GM12878 (cell line): Measurements from ENCODE around the gene DFFA. TPM values are rescaled to one million over a fixed set of nuclear protein-coding genes. Genes with fewer than 3 reads are reported as not detected.

Experiments
- ATAC-seq: fragments of 200-7000 bp; cut with Tn5 transposase; 3 replicates; pipeline ENCODE4 v1.9.1; 2020; ENCODE audit warnings: mild to moderate bottlenecking, moderate library complexity
- BruUV-seq: library from RNA; stranded (reverse); fragments of 400-500 nt; replicated peaks from 2 replicates; lab custom pipeline; 2021; lab: Mats Ljungman, UMichigan
- CTCF ChIA-PET: fragments of 300-600 bp; sonication (Branson Sonifier 250); formaldehyde crosslinking; extraction: SDS; loops from one replicate; lab custom pipeline; 2021; ENCODE audit warnings: inconsistent platforms; lab: Yijun Ruan, JAX
- POLR2A ChIA-PET: fragments of 350-600 bp; formaldehyde crosslinking; extraction: SDS; loops from one replicate; lab custom pipeline; 2021; ENCODE audit warnings: inconsistent platforms; lab: Charles Lee
- RAD21 ChIA-PET: fragments of 300-600 bp; sonication (Branson Sonifier 250); formaldehyde crosslinking; loops from one replicate; lab custom pipeline; 2023; ENCODE audit warnings: antibody characterized with exemption; ENCODE audit not compliant: unreplicated experiment; lab: Charles Lee
- SMC1A ChIA-PET: fragments of 300-600 bp; sonication (Branson Sonifier 250); formaldehyde crosslinking; loops from one replicate; lab custom pipeline; 2023; ENCODE audit not compliant: unreplicated experiment, uncharacterized antibody; lab: Charles Lee
- DNase-seq: peaks from one replicate; pipeline ENCODE4 v3.0.0-alpha.2; 2011; ENCODE audit warnings: low read depth, low spot score
- FAIRE-seq: peaks from 3 replicates; lab custom pipeline; 2011; peaks lifted over from hg19 to GRCh38; lab: Jason Lieb, UNC
- H2AFZ ChIP-seq: 2 replicates; pipeline ENCODE4 v1.6.0; 2011; ENCODE audit warnings: low read depth, low read length, control low read depth; ENCODE audit not compliant: control insufficient read depth
- H3K27ac ChIP-seq: 2 replicates; pipeline ENCODE4 v1.5.1; 2011; ENCODE audit warnings: control low read depth; ENCODE audit not compliant: control insufficient read depth, insufficient read depth
- H3K27me3 ChIP-seq, 2 experiments: replicated peaks in 1 of 2; 2 replicates each; pipeline versions ENCODE4 v1.6.0 to v1.6.1; 2011; ENCODE audit warnings: low read length in 1 of 2; ENCODE audit not compliant: control insufficient read depth in 2 of 2, insufficient read depth in 2 of 2
- H3K36me3 ChIP-seq, 2 experiments: 2 replicates each; pipeline ENCODE4 v1.5.1; 2011; ENCODE audit warnings: low read length in 1 of 2; ENCODE audit not compliant: control insufficient read depth in 2 of 2, insufficient read depth in 2 of 2
- H3K4me1 ChIP-seq: 2 replicates; pipeline ENCODE4 v1.6.1; 2011; ENCODE audit warnings: mild to moderate bottlenecking, low read length, moderate library complexity, mixed read lengths; ENCODE audit not compliant: control insufficient read depth, insufficient read depth
- H3K4me2 ChIP-seq: 2 replicates; pipeline ENCODE4 v1.6.0; 2011; ENCODE audit warnings: control low read depth; ENCODE audit not compliant: control insufficient read depth, insufficient read depth
- H3K4me3 ChIP-seq: fragments of 200-600 bp; sonication (generic); 2 replicates; pipeline ENCODE4 v1.5.1; 2016
- H3K79me2 ChIP-seq: 2 replicates; pipeline ENCODE4 v1.6.0; 2011; ENCODE audit warnings: low read length; ENCODE audit not compliant: control insufficient read depth, insufficient read depth
- H3K9ac ChIP-seq: 2 replicates; pipeline ENCODE4 v1.8.0; 2011; ENCODE audit warnings: low read length, control low read depth, mixed read lengths; ENCODE audit not compliant: control insufficient read depth, insufficient read depth
- H3K9me3 ChIP-seq: replicated peaks from 3 replicates; pipeline ENCODE4 v1.5.1; 2011; ENCODE audit warnings: mild to moderate bottlenecking, low read length; ENCODE audit not compliant: control insufficient read depth, insufficient read depth
- H4K20me1 ChIP-seq: 2 replicates; pipeline ENCODE4 v1.6.0; 2011; ENCODE audit not compliant: control insufficient read depth, insufficient read depth
- BHLHE40 ChIP-seq, 2 experiments: fragments of 450-650 bp in 1 of 2; IDR thresholded peaks; 2 replicates each; pipeline ENCODE4 v1.6.1; 2011 to 2017; ENCODE audit warnings: low read depth in 2 of 2, borderline replicate concordance in 1 of 2, improper control_type of control experiment in 1 of 2, low read length in 1 of 2, mild to moderate bottlenecking in 1 of 2
- FOXM1 ChIP-seq: IDR thresholded peaks from 2 replicates; pipeline ENCODE4 v1.6.1; 2012; ENCODE audit warnings: low read depth, mild to moderate bottlenecking, inconsistent platforms, low read length, moderate library complexity
- IKZF1 ChIP-seq: fragments of 450-650 bp; conservative IDR thresholded peaks from 2 replicates; pipeline ENCODE4 v1.6.1; 2017; ENCODE audit warnings: antibody characterized with exemption, mild to moderate bottlenecking
- MEF2B ChIP-seq: fragments of 450-650 bp; IDR thresholded peaks from 2 replicates; pipeline ENCODE4 v1.6.1; 2018; ENCODE audit warnings: mild to moderate bottlenecking, moderate library complexity; ENCODE audit not compliant: partially characterized antibody, poor library complexity, severe bottlenecking
- NR2C1 ChIP-seq: fragments of 450-650 bp; IDR thresholded peaks from 2 replicates; pipeline ENCODE4 v1.6.1; 2017; ENCODE audit warnings: antibody characterized with exemption, mild to moderate bottlenecking, moderate library complexity
- NR2F1 ChIP-seq: fragments of 450-650 bp; conservative IDR thresholded peaks from 2 replicates; pipeline ENCODE4 v1.6.1; 2017; ENCODE audit warnings: mild to moderate bottlenecking
- RBBP5 ChIP-seq: fragments of 200-600 bp; sonication (generic); conservative IDR thresholded peaks from 2 replicates; pipeline ENCODE4 v1.6.1; 2016
- REST ChIP-seq: IDR thresholded peaks from 2 replicates; pipeline ENCODE4 v1.6.1; 2012; ENCODE audit warnings: mild to moderate bottlenecking, low read depth, low read length
- SMAD1 ChIP-seq: fragments of 450-650 bp; IDR thresholded peaks from 2 replicates; pipeline ENCODE4 v1.6.1; 2018; ENCODE audit warnings: mild to moderate bottlenecking, low read depth; ENCODE audit not compliant: partially characterized antibody
- TCF3 ChIP-seq: IDR thresholded peaks from 2 replicates; pipeline ENCODE4 v1.6.1; 2012; ENCODE audit warnings: low read depth, mild to moderate bottlenecking, low read length, borderline replicate concordance; ENCODE audit not compliant: insufficient read depth
- WGBS: methylation state at CpG from one replicate; pipeline ENCODE4 v1.1.6; 2016; ENCODE audit warnings: low lambda C conversion rate; ENCODE audit not compliant: insufficient replicate concordance, insufficient coverage; ENCODE audit errors: missing lambda C conversion rate; 5-methylcytosine and 5-hydroxymethylcytosine counted together
- in situ Hi-C: fragments of 300-500 bp; cut with MboI; formaldehyde crosslinking; loops from 9 replicates; pipeline ENCODE4 v1.14.3; 2018; ENCODE audit warnings: mixed read lengths
- intact Hi-C: fragments of 100-400 bp; cut with micrococcal nuclease; formaldehyde crosslinking; loops from one replicate; pipeline ENCODE4 v1.14.2; 2022; ENCODE audit not compliant: unreplicated experiment
- polyA plus RNA-seq, 11 experiments: library from polyadenylated mRNA; depleted of rRNA in 4 of 11; unstranded in 6 of 11; stranded (reverse) in 5 of 11; fragments of >200 nt; fragmentation: Nextera tagmentation in 4 of 11; fragmentation: Illumina TruSeq in 1 of 11; extraction: Ambion mirVana in 4 of 11; extraction: Trizol in 1 of 11; gene quantifications; 1 replicate in 1 of 11; 2 replicates in 10 of 11; pipeline versions ENCODE4 v1.2.1 to v1.2.3, GENCODE V29; 2011 to 2016; ENCODE audit warnings: inconsistent platforms in 2 of 11, missing spikeins in 2 of 11, low read depth in 1 of 11
- total RNA-seq, 4 experiments: library from RNA; depleted of rRNA in 3 of 4; stranded (reverse); fragments of >200 nt in 3 of 4; fragmentation: Illumina TruSeq in 1 of 4; extraction: Trizol in 1 of 4; gene quantifications; 2 replicates each; pipeline versions ENCODE4 v1.2.1 to v1.2.3, GENCODE V29; 2013 to 2021

Gene DFFA
- total and polyA plus RNA-seq, 10 of the 15 experiments (the other 5 are each of a cell fraction or from before 2014, with no cell fraction given): 37.4 to 83.8 (median 52.4) TPM

- ChIA-PET RAD21 (interaction anchor here (0.7 to 8.4 kb wide), 3 partner anchors 19 to 356 kb away, joined by 3 to 191 read pairs (median 6); partner anchors contain the start of gene CENPS), CTCF (interaction anchor here (0.5 to 12.5 kb wide), 11 partner anchors 9 to 1154 kb away, joined by 3 to 292 read pairs (median 3); partner anchors contain the start of gene CENPS), SMC1A (interaction anchor here (0.6 to 1.9 kb wide), 2 partner anchors 9 to 60 kb away, joined by 3 to 7 read pairs; no protein-coding TSS in a partner anchor)
- intact Hi-C loops: loop anchor here (5.0 kb wide), 1 partner anchor 612 kb away; no protein-coding TSS in a partner anchor
- H3K4me1 ChIP-seq: peaks cover 2% of the 10 kb centered on the region; the same call in 1 of the 2 replicates
- in situ Hi-C loops: loop anchor here (5.0 kb wide), 1 partner anchor 57 kb away; the partner anchor contains the start of gene CENPS
- peaks cover 24% of the 10 kb centered on the region for H3K79me2 ChIP-seq
- H3K9me3 ChIP-seq: no peaks in the 10 kb centered on the region
- WGBS: 2% methylated on average over 4 of the region's 4 CpGs
- no peak overlapping the region for H3K27ac ChIP-seq
- no peak overlapping the region for H3K4me2 ChIP-seq
- no peak overlapping the region for H3K4me3 ChIP-seq
- H2AFZ ChIP-seq: no peak overlapping the region
- no peaks in the 10 kb centered on the region for H4K20me1 ChIP-seq
- ATAC-seq: peak; percentile 48
- BruUV-seq: no TSS peak
- no peak overlapping the region for H3K9ac ChIP-seq
- no peaks in the 10 kb centered on the region for H3K27me3 ChIP-seq
- TF ChIP-seq MEF2B: peak; percentile 35
- TF ChIP-seq NR2F1: peak; percentile 59
- TF ChIP-seq FOXM1: no peak
- TF ChIP-seq BHLHE40 (IDR thresholded peaks at IDR 0.05; ENCODE audit: borderline replicate concordance in 1 of 2, low read depth in 2 of 2, low read length in 1 of 2): no peak
- TF ChIP-seq RBBP5: no peak
- TF ChIP-seq NR2C1: 0 out of 2 replicates have a peak, but pooled peaks have one; percentile 32
- peak; percentile 58 for TF ChIP-seq SMAD1
- no peak for TF ChIP-seq IKZF1
- TF ChIP-seq REST: peak; percentile 60; the same call in 1 of the 2 replicates
- no peak for TF ChIP-seq TCF3
- TF ChIP-seq, all 136 proteins: peak for 5
- FAIRE-seq: no peak
- DNase-seq: no peak
- H3K36me3 ChIP-seq: peaks cover 0 to 4% of the 10 kb centered on the region in 2 experiments; a peak in 1 of 4 replicates
- POLR2A ChIA-PET: interaction anchor here (0.8 to 1.6 kb wide), 2 partner anchors 12 to 56 kb away, joined by 3 to 4 read pairs; no protein-coding TSS in a partner anchor
Observed at GRCh38 chr1:10489291-10490055, 17.1 kb upstream of the DFFA start.
